ENCODE results near the gene RSL24D1. TPM values are rescaled to one million over a fixed set of nuclear protein-coding genes. Genes with fewer than 3 reads are reported as not detected.

RSL24D1 gene
- total and polyA plus RNA-seq, 2 of the 13 experiments (the other 11 are each of a cell fraction or from before 2014, with no cell fraction given) = 58.8 to 100.0 TPM

DNA sequence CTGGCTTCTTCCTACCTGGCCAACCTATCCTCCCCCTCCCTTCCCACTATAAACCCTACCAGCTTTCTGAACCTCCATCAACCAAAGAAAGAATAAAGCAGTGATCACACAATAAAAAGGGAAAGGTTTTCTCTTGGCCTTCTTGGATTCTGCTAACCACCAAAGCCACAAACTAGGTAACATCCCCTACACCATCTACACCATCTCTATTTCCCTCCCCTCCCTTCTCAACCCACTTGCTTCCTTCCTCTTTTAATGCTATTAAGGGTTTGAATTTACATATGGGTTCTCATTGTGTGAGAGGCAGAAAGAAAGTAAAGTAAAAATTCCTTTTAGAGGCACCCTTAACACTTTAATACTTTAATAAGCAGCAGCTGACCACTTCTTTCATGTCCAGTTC lies 25.8 kb upstream of the RSL24D1 start:
- POLR2A ChIA-PET = no interaction called here
- Histone ChIP-seq H2AFZ (ENCODE audit: low read length) (no peak overlapping the region), H3K79me2 (ENCODE audit: insufficient read depth, low read length) (no peaks in the 10 kb centered on the region), H3K36me3 (replicated peaks in 1 of 2; ENCODE audit: control insufficient read depth in 1 of 2, insufficient read depth in 2 of 2, low read length in 2 of 2) (no peaks in the 10 kb centered on the region), H3K9ac (ENCODE audit: insufficient read depth, low read depth, low read length) (no peak overlapping the region), H3K4me1 (ENCODE audit: insufficient read depth, low read length) (peaks cover 25% of the 10 kb centered on the region), H3K27ac (ENCODE audit: extremely low read length, insufficient read depth, low read length) (no peak overlapping the region), H4K20me1 (ENCODE audit: insufficient read depth, low read length) (no peaks in the 10 kb centered on the region), H3K9me3 (ENCODE audit: low read length) (no peaks in the 10 kb centered on the region), H3K4me3 (replicated peaks in 1 of 3; ENCODE audit: insufficient read depth in 1 of 3, low read depth in 2 of 3, low read length in 3 of 3) (no peak overlapping the region), H3K27me3 (ENCODE audit: control insufficient read depth in 1 of 2, insufficient read depth in 2 of 2, low read length in 2 of 2) (no peaks in the 10 kb centered on the region), H3K4me2 (ENCODE audit: low read depth, low read length) (no peak overlapping the region)
- no TSS peak for BruUV-seq (replicated peaks)
- CTCF ChIA-PET (ENCODE audit: low intra/inter-chr PET ratio, low total read pairs) = no interaction called here
- FAIRE-seq (no peak), DNase-seq (ENCODE audit: low spot score) (no peak), ATAC-seq (no peak)
- in situ Hi-C loops (cut with HindIII; ENCODE audit: extremely low pct_ligation_motif_present, low pct_unique_long_range_greater_than_20kb) (no loop called here), intact Hi-C loops (cut with micrococcal nuclease; ENCODE audit: unreplicated experiment) (no loop called here)
- TF ChIP-seq, protein P1, sequence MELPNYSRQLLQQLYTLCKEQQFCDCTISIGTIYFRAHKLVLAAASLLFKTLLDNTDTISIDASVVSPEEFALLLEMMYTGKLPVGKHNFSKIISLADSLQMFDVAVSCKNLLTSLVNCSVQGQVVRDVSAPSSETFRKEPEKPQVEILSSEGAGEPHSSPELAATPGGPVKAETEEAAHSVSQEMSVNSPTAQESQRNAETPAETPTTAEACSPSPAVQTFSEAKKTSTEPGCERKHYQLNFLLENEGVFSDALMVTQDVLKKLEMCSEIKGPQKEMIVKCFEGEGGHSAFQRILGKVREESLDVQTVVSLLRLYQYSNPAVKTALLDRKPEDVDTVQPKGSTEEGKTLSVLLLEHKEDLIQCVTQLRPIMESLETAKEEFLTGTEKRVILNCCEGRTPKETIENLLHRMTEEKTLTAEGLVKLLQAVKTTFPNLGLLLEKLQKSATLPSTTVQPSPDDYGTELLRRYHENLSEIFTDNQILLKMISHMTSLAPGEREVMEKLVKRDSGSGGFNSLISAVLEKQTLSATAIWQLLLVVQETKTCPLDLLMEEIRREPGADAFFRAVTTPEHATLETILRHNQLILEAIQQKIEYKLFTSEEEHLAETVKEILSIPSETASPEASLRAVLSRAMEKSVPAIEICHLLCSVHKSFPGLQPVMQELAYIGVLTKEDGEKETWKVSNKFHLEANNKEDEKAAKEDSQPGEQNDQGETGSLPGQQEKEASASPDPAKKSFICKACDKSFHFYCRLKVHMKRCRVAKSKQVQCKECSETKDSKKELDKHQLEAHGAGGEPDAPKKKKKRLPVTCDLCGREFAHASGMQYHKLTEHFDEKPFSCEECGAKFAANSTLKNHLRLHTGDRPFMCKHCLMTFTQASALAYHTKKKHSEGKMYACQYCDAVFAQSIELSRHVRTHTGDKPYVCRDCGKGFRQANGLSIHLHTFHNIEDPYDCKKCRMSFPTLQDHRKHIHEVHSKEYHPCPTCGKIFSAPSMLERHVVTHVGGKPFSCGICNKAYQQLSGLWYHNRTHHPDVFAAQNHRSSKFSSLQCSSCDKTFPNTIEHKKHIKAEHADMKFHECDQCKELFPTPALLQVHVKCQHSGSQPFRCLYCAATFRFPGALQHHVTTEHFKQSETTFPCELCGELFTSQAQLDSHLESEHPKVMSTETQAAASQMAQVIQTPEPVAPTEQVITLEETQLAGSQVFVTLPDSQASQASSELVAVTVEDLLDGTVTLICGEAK (IDR thresholded peaks at IDR 0.05) = no peak
- TF ChIP-seq, protein P1 (CRISPR knock-in tag; IDR thresholded peaks at IDR 0.05) = no peak
- no peak for TF ChIP-seq KLF6 (CRISPR knock-in tag; IDR thresholded peaks at IDR 0.05)
- TF ChIP-seq NR1H2 (CRISPR knock-in tag; IDR thresholded peaks at IDR 0.05; ENCODE audit: borderline replicate concordance, low read depth) = no peak
- TF ChIP-seq, protein P2, sequence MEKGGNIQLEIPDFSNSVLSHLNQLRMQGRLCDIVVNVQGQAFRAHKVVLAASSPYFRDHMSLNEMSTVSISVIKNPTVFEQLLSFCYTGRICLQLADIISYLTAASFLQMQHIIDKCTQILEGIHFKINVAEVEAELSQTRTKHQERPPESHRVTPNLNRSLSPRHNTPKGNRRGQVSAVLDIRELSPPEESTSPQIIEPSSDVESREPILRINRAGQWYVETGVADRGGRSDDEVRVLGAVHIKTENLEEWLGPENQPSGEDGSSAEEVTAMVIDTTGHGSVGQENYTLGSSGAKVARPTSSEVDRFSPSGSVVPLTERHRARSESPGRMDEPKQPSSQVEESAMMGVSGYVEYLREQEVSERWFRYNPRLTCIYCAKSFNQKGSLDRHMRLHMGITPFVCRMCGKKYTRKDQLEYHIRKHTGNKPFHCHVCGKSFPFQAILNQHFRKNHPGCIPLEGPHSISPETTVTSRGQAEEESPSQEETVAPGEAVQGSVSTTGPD (CRISPR knock-in tag; IDR thresholded peaks at IDR 0.05) = no peak
- TF ChIP-seq PHF8 (CRISPR knock-in tag; IDR thresholded peaks at IDR 0.05) = no peak
- no peak for TF ChIP-seq PHB2 (IDR thresholded peaks at IDR 0.05; ENCODE audit: partially characterized antibody)

Measured in HepG2 (cell line).